ES-I3 (cell line): ENCODE results near the gene PLXNA4.

ENCODE experiments used
- H3K36me3 ChIP-seq: 2 replicates; pipeline ENCODE4 v1.6.1; 2013; ENCODE audit warnings: mild to moderate bottlenecking, low read length, control low read depth, moderate library complexity; ENCODE audit not compliant: insufficient read depth
- H3K4me1 ChIP-seq: 2 replicates; pipeline ENCODE4 v1.6.1; 2013; ENCODE audit warnings: mild to moderate bottlenecking, control low read depth, low read length; ENCODE audit not compliant: insufficient read depth
- H3K9ac ChIP-seq: 2 replicates; pipeline ENCODE4 v1.6.1; 2013; ENCODE audit warnings: low read depth, mild to moderate bottlenecking, low read length, moderate library complexity
- H3K9me3 ChIP-seq: 2 replicates; pipeline ENCODE4 v1.6.1; 2013; ENCODE audit warnings: mild to moderate bottlenecking, low read length, moderate library complexity; ENCODE audit not compliant: control insufficient read depth, insufficient read depth

PLXNA4 gene

DNA sequence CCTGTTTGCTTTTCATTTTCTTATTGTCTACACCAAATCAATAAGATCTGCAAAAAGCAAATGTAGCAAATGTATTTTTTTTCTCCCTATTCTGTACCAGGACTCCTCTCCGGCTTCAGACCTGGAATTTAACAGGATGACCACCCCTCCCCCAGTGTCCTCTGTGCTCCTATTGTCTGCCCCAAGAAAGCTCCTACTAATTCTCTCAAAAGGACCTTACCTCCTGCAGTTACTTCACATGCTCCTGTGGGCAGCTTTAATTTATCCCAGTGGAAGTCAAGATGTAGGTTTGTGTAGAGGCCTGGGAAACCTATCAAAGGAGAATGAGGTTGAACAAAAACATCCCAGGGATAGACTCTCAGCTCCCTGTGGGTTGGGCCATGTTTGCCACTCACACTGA is 31.3 kb downstream of the PLXNA4 start:
- Histone ChIP-seq H3K36me3 (no peaks in the 10 kb centered on the region), H3K4me1 (peaks cover 14% of the 10 kb centered on the region; the same call in 1 of the 2 replicates), H3K9ac (no peak overlapping the region), H3K9me3 (no peaks in the 10 kb centered on the region)

DNA sequence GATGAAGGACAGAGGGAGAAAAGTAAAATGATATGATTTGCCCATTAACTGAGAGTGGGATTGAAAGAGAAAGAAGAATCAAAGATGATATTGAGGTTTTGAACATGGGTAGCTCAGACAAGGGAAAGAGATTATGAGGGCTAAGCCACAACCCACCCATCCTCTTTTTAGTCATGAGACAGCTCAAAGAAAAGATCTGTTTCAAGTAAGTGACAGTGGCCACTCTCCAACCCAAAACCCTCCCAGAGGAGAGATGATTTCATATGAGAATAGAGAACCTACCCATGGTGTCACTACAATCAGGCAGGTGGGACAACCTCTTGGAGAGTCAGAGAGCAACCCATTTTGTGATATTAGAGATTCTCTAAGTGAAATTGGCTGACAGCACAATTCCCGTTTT is 32.2 kb downstream of the PLXNA4 start:
- Histone ChIP-seq H3K9me3 (no peaks in the 10 kb centered on the region), H3K9ac (no peak overlapping the region), H3K36me3 (no peaks in the 10 kb centered on the region), H3K4me1 (peaks cover 14% of the 10 kb centered on the region; the same call in 1 of the 2 replicates)

DNA sequence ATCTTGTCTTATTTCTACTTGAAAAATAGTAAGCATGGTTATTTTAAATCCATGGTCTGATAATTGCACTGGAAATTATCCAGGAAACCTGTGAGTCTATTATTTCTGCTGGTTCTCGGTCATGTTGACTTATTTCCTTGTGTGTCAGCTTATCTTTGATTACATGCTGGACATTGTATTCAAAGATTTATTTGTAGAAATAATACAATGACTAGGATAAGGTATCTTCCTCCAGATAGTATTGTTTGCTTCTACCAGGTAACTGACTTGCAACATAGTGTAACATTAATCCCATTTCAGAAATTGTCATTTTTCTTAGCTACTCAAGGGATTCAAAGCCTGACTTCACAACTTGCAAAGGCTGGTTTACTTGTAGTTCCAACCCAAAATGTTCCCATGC is 33.4 kb downstream of the PLXNA4 start:
- no peaks in the 10 kb centered on the region for H3K36me3 ChIP-seq
- H3K9ac ChIP-seq = no peak overlapping the region
- peaks cover 14% of the 10 kb centered on the region; the same call in 1 of the 2 replicates for H3K4me1 ChIP-seq
- H3K9me3 ChIP-seq = no peaks in the 10 kb centered on the region

- no peak overlapping the region for H3K9ac ChIP-seq
- H3K9me3 ChIP-seq = no peaks in the 10 kb centered on the region
- peaks cover 17% of the 10 kb centered on the region for H3K4me1 ChIP-seq
- no peaks in the 10 kb centered on the region for H3K36me3 ChIP-seq
Measured at GRCh38 chr7:132541656-132542055, 34.6 kb downstream of the PLXNA4 start.

DNA sequence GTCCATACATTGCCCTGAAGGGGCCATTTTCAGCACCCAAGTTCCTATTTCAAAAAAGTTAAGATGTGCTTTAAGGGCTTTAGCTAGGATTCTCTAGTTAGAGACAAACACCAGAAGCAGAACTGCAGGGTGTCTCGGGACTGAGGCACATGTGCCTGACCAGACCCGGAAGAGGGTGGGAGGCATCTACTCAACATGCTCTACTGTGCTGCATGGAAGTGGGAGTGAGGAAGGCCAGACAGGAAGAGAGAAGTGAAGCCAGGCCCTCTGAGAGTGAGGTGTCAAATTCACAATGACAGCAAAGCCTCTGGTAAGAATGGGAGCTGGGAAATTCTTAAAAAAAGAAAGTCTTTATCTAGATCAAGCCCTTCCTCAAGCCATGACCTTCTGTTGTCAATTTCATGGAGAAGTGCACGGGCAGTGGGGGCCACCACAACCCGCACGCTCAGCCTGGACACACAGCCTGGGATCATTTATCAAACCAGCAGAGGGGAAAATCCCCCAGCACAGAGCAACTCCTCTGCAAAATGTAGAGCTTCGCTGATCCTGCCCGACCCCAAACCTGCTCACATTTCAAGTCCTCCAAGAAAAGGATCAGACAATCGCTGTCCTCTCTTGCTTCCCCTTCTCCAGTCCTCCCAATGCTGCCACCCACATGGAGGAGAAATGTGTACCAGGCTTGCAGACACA is 38.7 kb downstream of the PLXNA4 start:
- Histone ChIP-seq H3K36me3 (no peaks in the 10 kb centered on the region), H3K9ac (no peak overlapping the region), H3K9me3 (no peaks in the 10 kb centered on the region), H3K4me1 (peaks cover 11% of the 10 kb centered on the region)

DNA sequence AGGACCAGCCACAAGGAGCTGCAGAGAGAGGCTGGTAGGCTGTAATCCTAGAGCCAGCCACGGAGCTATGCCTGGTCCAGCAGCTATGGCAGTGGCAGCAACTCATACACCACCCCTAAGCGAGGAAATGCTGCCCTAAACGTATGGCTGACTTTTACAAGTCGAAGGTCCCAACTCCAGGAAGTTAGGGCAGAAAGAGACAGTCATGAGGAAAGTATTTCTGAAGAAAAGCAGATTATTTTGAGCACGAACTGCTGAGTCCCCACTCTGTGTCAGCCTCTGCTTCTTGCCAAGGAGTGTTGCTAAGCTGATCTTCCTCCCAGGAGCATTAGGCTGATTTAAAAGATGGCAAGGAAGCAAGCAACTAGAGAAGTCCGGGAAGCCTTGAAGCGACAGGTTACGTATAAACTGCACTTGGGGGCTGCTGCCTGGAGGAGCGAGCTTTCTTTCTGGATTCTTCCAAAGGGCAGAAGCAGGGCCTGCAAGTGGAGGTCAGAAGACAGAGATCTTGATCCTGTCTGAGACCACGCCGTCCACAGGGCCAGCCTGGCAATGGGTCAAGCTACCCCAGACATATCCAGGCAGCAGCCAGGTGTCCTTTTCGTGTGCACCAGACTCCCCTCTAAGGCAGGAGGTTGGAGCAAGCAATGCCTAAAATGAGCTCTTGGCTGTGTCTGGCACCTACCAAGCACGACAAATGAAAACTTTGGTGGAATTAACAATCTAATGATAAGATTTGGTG is 39.4 kb downstream of the PLXNA4 start:
- H3K9me3 ChIP-seq = no peaks in the 10 kb centered on the region
- no peaks in the 10 kb centered on the region for H3K36me3 ChIP-seq
- peaks cover 11% of the 10 kb centered on the region for H3K4me1 ChIP-seq
- no peak overlapping the region for H3K9ac ChIP-seq

GRCh38 chr7:132533916-132534315 is 42.4 kb downstream of the PLXNA4 start:
- H3K4me1 ChIP-seq = peaks cover 3% of the 10 kb centered on the region; the same call in 1 of the 2 replicates
- no peaks in the 10 kb centered on the region for H3K9me3 ChIP-seq
- H3K36me3 ChIP-seq = no peaks in the 10 kb centered on the region
- H3K9ac ChIP-seq = no peak overlapping the region

DNA sequence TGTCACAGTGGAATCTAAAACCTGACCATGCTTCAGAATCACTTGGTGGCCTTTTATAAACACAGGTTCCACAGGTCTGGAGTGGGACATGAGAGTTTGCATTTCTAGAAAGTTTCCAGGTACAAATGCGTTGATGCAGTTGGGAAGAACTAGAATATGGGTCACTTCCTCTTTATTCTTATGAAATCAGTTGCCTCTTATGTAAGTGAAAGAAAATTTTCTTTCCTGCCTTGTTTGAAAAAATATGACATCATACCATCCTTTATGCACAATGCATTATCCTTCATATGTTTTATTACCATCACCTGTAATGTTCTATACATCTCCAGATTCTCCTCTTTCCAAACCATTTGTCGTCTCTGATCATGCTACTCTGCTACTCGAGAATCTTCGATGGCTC is 44.0 kb downstream of the PLXNA4 start:
- Histone ChIP-seq H3K9me3 (no peaks in the 10 kb centered on the region), H3K36me3 (no peaks in the 10 kb centered on the region), H3K9ac (no peak overlapping the region), H3K4me1 (peaks cover under 1% of the 10 kb centered on the region; the same call in 1 of the 2 replicates)

DNA sequence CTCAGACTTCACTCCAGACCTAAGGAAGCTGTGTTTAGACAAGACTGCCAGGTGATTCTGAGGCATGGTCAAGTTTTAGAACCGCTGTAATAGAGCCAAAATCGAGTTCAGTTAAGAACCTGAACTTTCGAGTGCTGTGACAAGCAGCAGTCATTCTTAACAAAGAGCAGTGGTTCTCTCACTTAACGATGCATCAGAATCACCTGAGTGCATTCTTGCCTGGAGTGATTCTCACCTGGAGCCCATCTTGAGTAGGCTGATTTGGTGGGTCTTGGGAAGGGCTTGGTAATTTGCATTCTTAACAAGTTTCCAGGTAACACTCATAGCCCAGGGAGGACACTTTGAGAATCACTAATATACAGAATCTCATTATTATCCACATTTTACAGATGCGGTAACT is 44.7 kb downstream of the PLXNA4 start:
- Histone ChIP-seq H3K4me1 (no peaks in the 10 kb centered on the region), H3K9me3 (no peaks in the 10 kb centered on the region), H3K36me3 (no peaks in the 10 kb centered on the region), H3K9ac (no peak overlapping the region)

DNA sequence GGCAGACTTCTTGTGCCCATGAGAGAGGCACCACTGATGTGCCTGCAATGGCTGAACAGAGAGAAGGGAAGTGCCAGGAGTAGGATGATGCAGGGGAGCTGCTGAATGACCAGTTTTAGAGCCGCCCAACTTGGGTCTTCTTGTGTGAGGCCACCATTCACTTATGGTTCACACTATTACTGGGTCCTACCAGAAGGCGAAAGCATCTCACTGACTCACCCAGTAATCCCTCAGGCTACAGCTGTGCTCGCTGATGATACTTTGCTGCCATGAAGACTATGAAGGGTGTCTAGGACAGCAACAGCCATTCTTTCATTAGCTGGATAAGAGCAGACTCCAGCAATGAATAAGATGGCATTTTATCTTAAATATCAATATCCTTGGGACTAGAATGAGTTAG is 47.6 kb downstream of the PLXNA4 start:
- H3K36me3 ChIP-seq = no peaks in the 10 kb centered on the region
- no peak overlapping the region for H3K9ac ChIP-seq
- H3K4me1 ChIP-seq = no peaks in the 10 kb centered on the region
- H3K9me3 ChIP-seq = no peaks in the 10 kb centered on the region

DNA sequence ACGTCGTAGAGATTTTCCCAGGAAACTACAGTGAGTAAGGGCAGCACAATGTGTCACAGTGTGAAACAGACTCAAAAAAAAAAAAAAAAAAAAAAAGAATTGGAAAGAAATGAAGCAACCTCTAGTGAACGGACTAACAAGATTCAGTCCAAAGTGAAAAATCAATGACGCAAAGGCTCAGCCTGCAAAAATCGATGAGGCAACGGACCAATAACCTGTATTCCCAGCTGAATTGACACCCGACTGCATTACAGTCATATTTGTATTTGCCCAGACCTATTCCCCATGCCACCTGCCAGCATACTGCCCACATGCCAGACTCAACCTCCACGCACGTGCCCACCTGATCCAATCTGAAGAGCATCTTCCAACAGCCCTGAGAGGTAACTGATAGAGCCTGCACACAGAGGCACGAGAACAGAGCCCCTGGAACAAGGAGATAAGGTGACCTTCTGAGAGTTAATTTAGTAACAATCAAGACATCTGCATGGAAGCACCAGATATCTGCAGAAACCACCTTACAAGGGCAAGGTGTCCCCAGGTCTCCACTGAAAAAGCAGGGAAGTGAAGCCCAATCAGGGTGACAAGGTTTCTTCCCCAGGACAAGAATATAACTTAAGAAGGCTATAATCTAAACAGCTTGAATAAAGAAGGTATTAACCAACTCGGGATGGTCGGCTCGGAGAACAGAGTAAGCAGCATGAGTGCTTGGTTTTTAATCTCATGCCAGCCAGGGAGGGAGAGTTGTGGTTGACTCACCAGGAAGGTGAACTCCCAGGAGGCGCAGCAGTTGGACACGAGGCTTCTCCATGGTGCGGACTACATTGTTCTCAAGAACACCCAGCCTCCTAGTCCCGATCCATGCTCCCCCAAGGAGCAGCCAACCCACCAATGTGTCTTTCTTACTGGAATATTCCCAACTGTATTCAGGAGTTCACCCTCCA is 48.5 kb downstream of the PLXNA4 start:
- H3K9ac ChIP-seq = no peak overlapping the region
- no peaks in the 10 kb centered on the region for H3K36me3 ChIP-seq
- no peaks in the 10 kb centered on the region for H3K4me1 ChIP-seq
- H3K9me3 ChIP-seq = no peaks in the 10 kb centered on the region

GRCh38 chr7:132526111-132526740 is 50.0 kb downstream of the PLXNA4 start:
- Histone ChIP-seq H3K9ac (no peak overlapping the region), H3K36me3 (no peaks in the 10 kb centered on the region), H3K4me1 (no peaks in the 10 kb centered on the region), H3K9me3 (no peaks in the 10 kb centered on the region)

GRCh38 chr7:132521423-132521822 is 54.8 kb downstream of the PLXNA4 start:
- Histone ChIP-seq H3K4me1 (no peaks in the 10 kb centered on the region), H3K36me3 (no peaks in the 10 kb centered on the region), H3K9me3 (no peaks in the 10 kb centered on the region), H3K9ac (no peak overlapping the region)
